Omental fat pad (tissue), 4 donors: ENCODE results near the gene PIWIL4. TPM values are rescaled to one million over a fixed set of nuclear protein-coding genes. Genes with fewer than 3 reads are reported as not detected.
"Not testable (repeated sequence)": the region's sequence is repeated elsewhere in the genome, so short reads cannot be mapped to it uniquely, and the experiment has no call there.

ENCODE experiments used
- ATAC-seq: fragments of 150-250 bp; one replicate; pipeline ENCODE4 v1.9.1; 2016; ENCODE audit warnings: mild to moderate bottlenecking, moderate library complexity; ENCODE audit not compliant: low FRiP score
- DNase-seq: peaks from one replicate; pipeline ENCODE4 v3.0.0-alpha.2; 2019; ENCODE audit warnings: low spot score
- CTCF ChIP-seq, 3 donors: fragments of 450-650 bp; IDR thresholded peaks; one replicate each; pipeline ENCODE4 v1.5.1; 2016 to 2017; ENCODE audit warnings: antibody characterized with exemption in 3 of 3, mild to moderate bottlenecking in 3 of 3, moderate library complexity in 2 of 3
- total RNA-seq, 4 donors: library from RNA; depleted of rRNA; stranded (reverse); fragments of >200 nt; gene quantifications; one replicate each; pipeline ENCODE4 v1.1.0, GENCODE V29; 2016

Gene PIWIL4
- total RNA-seq, 4 donors from 2014 or later = 2.3 to 6.0 (median 2.7) TPM

- no peak for ATAC-seq
- DNase-seq = no peak
- TF ChIP-seq CTCF (IDR thresholded peaks at IDR 0.05) = no peak
Measured at GRCh38 chr11:94638301-94638901, 71.2 kb downstream of the PIWIL4 start.

GRCh38 chr11:94638902-94639373 lies 71.8 kb downstream of the PIWIL4 start:
- ATAC-seq (peak; percentile 41), DNase-seq (no peak)
- no peak for TF ChIP-seq CTCF (IDR thresholded peaks at IDR 0.05)

GRCh38 chr11:94639901-94640721 lies 72.9 kb downstream of the PIWIL4 start:
- TF ChIP-seq CTCF (IDR thresholded peaks at IDR 0.05) = no peak
- ATAC-seq = no peak
- DNase-seq = no peak

GRCh38 chr11:94641167-94641761 lies 74.1 kb downstream of the PIWIL4 start:
- no peak for ATAC-seq
- no peak for DNase-seq
- no peak for TF ChIP-seq CTCF (IDR thresholded peaks at IDR 0.05)

- DNase-seq, ATAC-seq: not testable (repeated sequence)
Measured at GRCh38 chr11:94643186-94643585, 76.0 kb downstream of the PIWIL4 start.

- no peak for DNase-seq
Measured at GRCh38 chr11:94647926-94648325, 80.8 kb downstream of the PIWIL4 start.

More at GRCh38 chr11:94647926-94648325, 80.8 kb downstream of the PIWIL4 start:
- no peak for TF ChIP-seq CTCF (IDR thresholded peaks at IDR 0.05)
- ATAC-seq = no peak
